Mesenchymal stem cell (in vitro differentiated cells and primary cell): ENCODE data around the gene TBC1D16.

Experiments
- DNase-seq: peaks from one replicate; pipeline ENCODE4 v3.0.0-alpha.2; 2013
- H2AFZ ChIP-seq: one replicate; pipeline ENCODE4 v1.6.1; 2013; ENCODE audit warnings: low read depth, mild to moderate bottlenecking, control low read depth, inconsistent platforms, low read length, moderate library complexity
- H2AK5ac ChIP-seq: 2 replicates; pipeline ENCODE4 v1.6.1; 2013; ENCODE audit warnings: low read length, moderate library complexity, mild to moderate bottlenecking, inconsistent platforms; ENCODE audit not compliant: severe bottlenecking
- H2BK120ac ChIP-seq: one replicate; pipeline ENCODE4 v1.6.1; 2013; ENCODE audit warnings: low read depth, mild to moderate bottlenecking, inconsistent platforms, low read length, moderate library complexity
- H2BK12ac ChIP-seq, 2 experiments: one replicate each; pipeline ENCODE4 v1.6.1; 2013; ENCODE audit warnings: inconsistent platforms in 2 of 2, low read length in 2 of 2, mild to moderate bottlenecking in 2 of 2, moderate library complexity in 2 of 2, control low read depth in 1 of 2
- H2BK15ac ChIP-seq: one replicate; pipeline ENCODE4 v1.6.1; 2013; ENCODE audit warnings: mild to moderate bottlenecking, low read depth, inconsistent platforms; ENCODE audit not compliant: poor library complexity, severe bottlenecking
- H2BK5ac ChIP-seq: 2 replicates; pipeline ENCODE4 v1.6.1; 2013; ENCODE audit warnings: low read depth, mild to moderate bottlenecking, low read length, control low read depth, inconsistent platforms; ENCODE audit not compliant: poor library complexity, severe bottlenecking
- H3K14ac ChIP-seq, 2 experiments: one replicate each; pipeline ENCODE4 v1.6.1; 2013; ENCODE audit warnings: inconsistent platforms in 2 of 2, low read length in 2 of 2, control low read depth in 1 of 2, mild to moderate bottlenecking in 1 of 2, moderate library complexity in 1 of 2
- H3K18ac ChIP-seq, 2 experiments: one replicate each; pipeline ENCODE4 v1.6.1; 2013; ENCODE audit warnings: inconsistent platforms in 2 of 2, low read length in 2 of 2, control low read depth in 1 of 2, low read depth in 1 of 2, mild to moderate bottlenecking in 1 of 2
- H3K23ac ChIP-seq, 2 experiments: one replicate each; pipeline ENCODE4 v1.6.1; 2013; ENCODE audit warnings: inconsistent platforms in 2 of 2, low read length in 2 of 2, mild to moderate bottlenecking in 2 of 2, moderate library complexity in 2 of 2, control low read depth in 1 of 2
- H3K27ac ChIP-seq: 2 replicates; pipeline ENCODE4 v1.5.1; 2013; ENCODE audit warnings: mild to moderate bottlenecking, moderate library complexity, low read length, control low read depth, inconsistent platforms; ENCODE audit not compliant: poor library complexity, severe bottlenecking
- H3K27me3 ChIP-seq, 2 experiments: 2 replicates each; pipeline versions ENCODE4 v1.6.1 to v1.7.0; 2013; ENCODE audit warnings: low read length in 2 of 2, mild to moderate bottlenecking in 2 of 2, moderate library complexity in 2 of 2, control low read depth in 1 of 2, inconsistent platforms in 1 of 2; ENCODE audit not compliant: control insufficient read depth in 1 of 2, insufficient read depth in 1 of 2
- H3K36me3 ChIP-seq, 2 experiments: 2 replicates each; pipeline versions ENCODE4 v1.6.1 to v1.7.0; 2013; ENCODE audit warnings: low read length in 2 of 2, control low read depth in 1 of 2, inconsistent platforms in 1 of 2, low read depth in 1 of 2, mild to moderate bottlenecking in 1 of 2; ENCODE audit not compliant: insufficient read depth in 2 of 2, control insufficient read depth in 1 of 2
- H3K4ac ChIP-seq, 2 experiments: one replicate each; pipeline ENCODE4 v1.6.1; 2013; ENCODE audit warnings: inconsistent platforms in 2 of 2, low read length in 2 of 2, mild to moderate bottlenecking in 2 of 2, moderate library complexity in 2 of 2, control low read depth in 1 of 2, low read depth in 1 of 2
- H3K4me1 ChIP-seq: 2 replicates; pipeline ENCODE4 v1.6.1; 2013; ENCODE audit warnings: low read depth, low read length, control low read depth; ENCODE audit not compliant: control insufficient read depth, insufficient read depth
- H3K4me2 ChIP-seq: 2 replicates; pipeline ENCODE4 v1.6.1; 2013; ENCODE audit warnings: low read length, mild to moderate bottlenecking, inconsistent platforms; ENCODE audit not compliant: poor library complexity, severe bottlenecking
- H3K4me3 ChIP-seq, 2 experiments: 2 replicates each; pipeline versions ENCODE4 v1.5.1 to v1.7.0; 2013; ENCODE audit warnings: low read length in 2 of 2, mild to moderate bottlenecking in 2 of 2, control low read depth in 1 of 2, low read depth in 1 of 2; ENCODE audit not compliant: insufficient read depth in 1 of 2
- H3K79me1 ChIP-seq: replicated peaks from 2 replicates; pipeline ENCODE4 v1.6.1; 2013; ENCODE audit warnings: mild to moderate bottlenecking, control low read depth, low read length, inconsistent platforms; ENCODE audit not compliant: poor library complexity, severe bottlenecking
- H3K9ac ChIP-seq: 2 replicates; pipeline ENCODE4 v1.7.0; 2013; ENCODE audit warnings: mild to moderate bottlenecking, low read length, moderate library complexity
- H3K9me3 ChIP-seq: 2 replicates; pipeline ENCODE4 v1.7.0; 2013; ENCODE audit warnings: mild to moderate bottlenecking, low read length; ENCODE audit not compliant: control insufficient read depth
- H4K8ac ChIP-seq: one replicate; pipeline ENCODE4 v1.6.1; 2013; ENCODE audit warnings: inconsistent platforms, mild to moderate bottlenecking, low read length, moderate library complexity
- H4K91ac ChIP-seq: one replicate; pipeline ENCODE4 v1.6.1; 2013; ENCODE audit warnings: mild to moderate bottlenecking, low read length, inconsistent platforms
- WGBS: methylation state at CpG from one replicate; pipeline ENCODE4 v1.1.7; 2013; ENCODE audit warnings: mixed read lengths; 5-methylcytosine and 5-hydroxymethylcytosine counted together

Gene TBC1D16

GRCh38 chr17:79975498-79976134, 60.1 kb downstream of the TBC1D16 start:
- Histone ChIP-seq H3K14ac (no peak overlapping the region), H3K9me3 (no peaks in the 10 kb centered on the region), H3K36me3 (peaks cover 43 to 52% of the 10 kb centered on the region in 2 experiments), H3K27me3 (no peaks in the 10 kb centered on the region), H2BK15ac (no peak overlapping the region), H3K27ac (no peak overlapping the region), H2BK5ac (no peak overlapping the region), H3K23ac (no peak overlapping the region), H3K4me3 (no peak overlapping the region), H2AK5ac (no peak overlapping the region), H3K79me1 (peaks cover 38% of the 10 kb centered on the region), H3K9ac (no peak overlapping the region), H4K8ac (no peak overlapping the region), H3K4me2 (no peak overlapping the region), H3K18ac (no peak overlapping the region), H3K4ac (no peak overlapping the region), H2AFZ (no peak overlapping the region), H2BK12ac (no peak overlapping the region), H3K4me1 (no peaks in the 10 kb centered on the region), H4K91ac (no peak overlapping the region), H2BK120ac (no peak overlapping the region)
- no peak for DNase-seq
- WGBS, result 97% methylated on average over 20 of the region's 20 CpGs

- H3K4ac ChIP-seq, result no peak overlapping the region
- no peaks in the 10 kb centered on the region for H3K27me3 ChIP-seq
- no peak overlapping the region for H3K18ac ChIP-seq
- H3K27ac ChIP-seq, result no peak overlapping the region
- no peak for DNase-seq
- H3K4me2 ChIP-seq, result no peak overlapping the region
- H2BK12ac ChIP-seq, result peak overlapping the region in 1 of 2 experiments; percentile 22
- H2BK15ac ChIP-seq, result no peak overlapping the region
- H3K36me3 ChIP-seq, result peaks cover 47 to 51% of the 10 kb centered on the region in 2 experiments
- H4K91ac ChIP-seq, result no peak overlapping the region
- H3K79me1 ChIP-seq, result peaks cover 32% of the 10 kb centered on the region
- no peak overlapping the region for H3K23ac ChIP-seq
- H3K9me3 ChIP-seq, result no peaks in the 10 kb centered on the region
- no peak overlapping the region for H3K9ac ChIP-seq
- no peak overlapping the region for H2AFZ ChIP-seq
- 85% methylated on average over 22 of the region's 23 CpGs for WGBS
- H4K8ac ChIP-seq, result no peak overlapping the region
- no peak overlapping the region for H2BK120ac ChIP-seq
- no peaks in the 10 kb centered on the region for H3K4me1 ChIP-seq
- H2BK5ac ChIP-seq, result no peak overlapping the region
- H3K14ac ChIP-seq, result no peak overlapping the region
- H2AK5ac ChIP-seq, result no peak overlapping the region
- no peak overlapping the region for H3K4me3 ChIP-seq
Observed at GRCh38 chr17:79974566-79975497, 60.8 kb downstream of the TBC1D16 start.

- Histone ChIP-seq H2BK120ac (no peak overlapping the region), H2AFZ (no peak overlapping the region), H3K18ac (no peak overlapping the region), H3K9me3 (no peaks in the 10 kb centered on the region), H4K91ac (no peak overlapping the region), H3K23ac (no peak overlapping the region), H2BK15ac (no peak overlapping the region), H2BK12ac (no peak overlapping the region), H3K14ac (no peak overlapping the region), H4K8ac (no peak overlapping the region), H3K79me1 (peaks cover 14% of the 10 kb centered on the region), H3K27ac (no peak overlapping the region), H2AK5ac (no peak overlapping the region), H2BK5ac (no peak overlapping the region), H3K4me3 (no peak overlapping the region), H3K9ac (no peak overlapping the region), H3K36me3 (peaks cover 29 to 31% of the 10 kb centered on the region in 2 experiments), H3K27me3 (no peaks in the 10 kb centered on the region), H3K4me2 (no peak overlapping the region), H3K4me1 (no peaks in the 10 kb centered on the region), H3K4ac (no peak overlapping the region)
- 95% methylated on average over 9 of the region's 9 CpGs for WGBS
- DNase-seq, result no peak
Observed at GRCh38 chr17:79971651-79972050, 64.0 kb downstream of the TBC1D16 start.

- no peaks in the 10 kb centered on the region for H3K27me3 ChIP-seq
- H4K8ac ChIP-seq, result no peak overlapping the region
- no peaks in the 10 kb centered on the region for H3K4me1 ChIP-seq
- no peak overlapping the region for H2BK120ac ChIP-seq
- H3K79me1 ChIP-seq, result peaks cover 20% of the 10 kb centered on the region
- peaks cover 20 to 21% of the 10 kb centered on the region in 2 experiments for H3K36me3 ChIP-seq
- DNase-seq, result peak; percentile 15
- no peaks in the 10 kb centered on the region for H3K9me3 ChIP-seq
- H2AK5ac ChIP-seq, result no peak overlapping the region
- WGBS, result 64% methylated on average over 8 of the region's 10 CpGs
- no peak overlapping the region for H2BK5ac ChIP-seq
- H3K27ac ChIP-seq, result no peak overlapping the region
- no peak overlapping the region for H3K18ac ChIP-seq
- no peak overlapping the region for H3K23ac ChIP-seq
- H3K4me2 ChIP-seq, result no peak overlapping the region
- H3K4me3 ChIP-seq, result no peak overlapping the region
- H4K91ac ChIP-seq, result no peak overlapping the region
- no peak overlapping the region for H2AFZ ChIP-seq
- H2BK12ac ChIP-seq, result no peak overlapping the region
- H2BK15ac ChIP-seq, result no peak overlapping the region
- no peak overlapping the region for H3K4ac ChIP-seq
- no peak overlapping the region for H3K14ac ChIP-seq
- no peak overlapping the region for H3K9ac ChIP-seq
Observed at GRCh38 chr17:79970576-79971068, 65.0 kb downstream of the TBC1D16 start.
